CD8-positive, alpha-beta memory T cell (primary cell): ENCODE data around the gene NXN. TPM values are rescaled to one million over a fixed set of nuclear protein-coding genes. Genes with fewer than 3 reads are reported as not detected.

ENCODE experiments used
- polyA plus RNA-seq: library from polyadenylated mRNA; unstranded; fragments of 300-500 nt; fragmentation: Illumina TruSeq; gene quantifications from one replicate; pipeline ENCODE4 v1.2.3, GENCODE V29; 2021
- total RNA-seq, 2 experiments: library from RNA; stranded (reverse); gene quantifications; one replicate each; pipeline ENCODE4 v1.2.3, GENCODE V29; 2021

NXN gene
- total and polyA plus RNA-seq, 3 experiments from 2014 or later = 0.08 to 0.42 (median 0.31) TPM

Other genes with a start within 250 kb of the NXN start
- gene TLCD3A, start 247.2 kb downstream of the NXN start, total RNA-seq = 10 to 100 TPM in 1 of 2 experiments, 1 to 10 TPM in 1; 7.9 to 12.1 TPM
- gene TLCD3A, start 247.2 kb downstream of the NXN start, polyA plus RNA-seq = 5.2 TPM
- 10 to 100 TPM; 55.5 to 56.5 TPM for gene GEMIN4, start 227.5 kb downstream of the NXN start, total RNA-seq
- 23.2 TPM for gene GEMIN4, start 227.5 kb downstream of the NXN start, polyA plus RNA-seq
- gene GLOD4, start 197.5 kb downstream of the NXN start, total RNA-seq = 10 to 100 TPM; 76.4 to 90.6 TPM
- gene GLOD4, start 197.5 kb downstream of the NXN start, polyA plus RNA-seq = 97.7 TPM
- 10 to 100 TPM; 35.5 to 37.4 TPM for gene MRM3, start 197.4 kb downstream of the NXN start, total RNA-seq
- gene MRM3, start 197.4 kb downstream of the NXN start, polyA plus RNA-seq = 24.9 TPM
- gene TIMM22, start 17.4 kb upstream of the NXN start, total RNA-seq = 10 to 100 TPM; 19.9 to 21.5 TPM
- 29.2 TPM for gene TIMM22, start 17.4 kb upstream of the NXN start, polyA plus RNA-seq
- 10 to 100 TPM; 60.4 to 60.8 TPM for gene ABR, start 200.2 kb upstream of the NXN start, total RNA-seq
- 26.9 TPM for gene ABR, start 200.2 kb upstream of the NXN start, polyA plus RNA-seq